ENCODE results near the gene CASP7. TPM values are rescaled to one million over a fixed set of nuclear protein-coding genes. Genes with fewer than 3 reads are reported as not detected.

The CASP7 gene
- total RNA-seq, 1 experiment from 2014 or later, result 15.0 TPM

- in situ Hi-C loops (cut with HindIII; ENCODE audit: low pct_unique_long_range_greater_than_20kb, low sequenced_read_pairs), result no loop called here
- DNase-seq (ENCODE audit: low read depth, low spot score), result no peak
These were observed 56.9 kb downstream of the CASP7 start for GRCh38 chr10:113736576-113736975.

GRCh38 chr10:113739031-113739430, 59.3 kb downstream of the CASP7 start:
- in situ Hi-C loops (cut with HindIII; ENCODE audit: low pct_unique_long_range_greater_than_20kb, low sequenced_read_pairs), result no loop called here
- peak; percentile 58 for DNase-seq (ENCODE audit: low read depth, low spot score)

- in situ Hi-C loops (cut with HindIII; ENCODE audit: low pct_unique_long_range_greater_than_20kb, low sequenced_read_pairs), result no loop called here
- peak; percentile 10 for DNase-seq (ENCODE audit: low read depth, low spot score)
These were observed 59.9 kb downstream of the CASP7 start for GRCh38 chr10:113739577-113739976.

GRCh38 chr10:113740850-113741249, 61.1 kb downstream of the CASP7 start:
- DNase-seq (ENCODE audit: low read depth, low spot score), result no peak
- in situ Hi-C loops (cut with HindIII; ENCODE audit: low pct_unique_long_range_greater_than_20kb, low sequenced_read_pairs), result no loop called here

GRCh38 chr10:113742466-113742865, 62.8 kb downstream of the CASP7 start:
- in situ Hi-C loops (cut with HindIII; ENCODE audit: low pct_unique_long_range_greater_than_20kb, low sequenced_read_pairs), result no loop called here
- DNase-seq (ENCODE audit: low read depth, low spot score), result no peak

- in situ Hi-C loops (cut with HindIII; ENCODE audit: low pct_unique_long_range_greater_than_20kb, low sequenced_read_pairs), result no loop called here
- DNase-seq (ENCODE audit: low read depth, low spot score), result no peak
These were observed 63.9 kb downstream of the CASP7 start for GRCh38 chr10:113743594-113743993.

GRCh38 chr10:113745374-113745773, 65.7 kb downstream of the CASP7 start:
- no peak for DNase-seq (ENCODE audit: low read depth, low spot score)
- in situ Hi-C loops (cut with HindIII; ENCODE audit: low pct_unique_long_range_greater_than_20kb, low sequenced_read_pairs), result no loop called here

- in situ Hi-C loops (cut with HindIII; ENCODE audit: low pct_unique_long_range_greater_than_20kb, low sequenced_read_pairs), result no loop called here
These were observed 66.7 kb downstream of the CASP7 start for GRCh38 chr10:113746217-113746957.

GRCh38 chr10:113751181-113751732, 71.5 kb downstream of the CASP7 start, which contains the start of gene PLEKHS1:
PLEKHS1 (plus strand) TSS chr10:113751682; CDS start chr10:113755278, 3,596 bp downstream.
- in situ Hi-C loops (cut with HindIII; ENCODE audit: low pct_unique_long_range_greater_than_20kb, low sequenced_read_pairs), result no loop called here
- peak; percentile 48 for DNase-seq (ENCODE audit: low read depth, low spot score)

More at GRCh38 chr10:113746217-113746957, 66.7 kb downstream of the CASP7 start:
- DNase-seq (ENCODE audit: low read depth, low spot score), result no peak

GRCh38 chr10:113752553-113752952, 72.8 kb downstream of the CASP7 start:
- in situ Hi-C loops (cut with HindIII; ENCODE audit: low pct_unique_long_range_greater_than_20kb, low sequenced_read_pairs), result no loop called here
- DNase-seq (ENCODE audit: low read depth, low spot score), result no peak

- in situ Hi-C loops (cut with HindIII; ENCODE audit: low pct_unique_long_range_greater_than_20kb, low sequenced_read_pairs), result no loop called here
- DNase-seq (ENCODE audit: low read depth, low spot score), result no peak
These were observed 73.4 kb downstream of the CASP7 start for GRCh38 chr10:113753020-113753692.

- in situ Hi-C loops (cut with HindIII; ENCODE audit: low pct_unique_long_range_greater_than_20kb, low sequenced_read_pairs), result no loop called here
- DNase-seq (ENCODE audit: low read depth, low spot score), result no peak
These were observed 74.4 kb downstream of the CASP7 start for GRCh38 chr10:113754125-113754524.

GRCh38 chr10:113754768-113755167, 75.1 kb downstream of the CASP7 start:
- no peak for DNase-seq (ENCODE audit: low read depth, low spot score)
- in situ Hi-C loops (cut with HindIII; ENCODE audit: low pct_unique_long_range_greater_than_20kb, low sequenced_read_pairs), result no loop called here

- in situ Hi-C loops (cut with HindIII; ENCODE audit: low pct_unique_long_range_greater_than_20kb, low sequenced_read_pairs), result no loop called here
- no peak for DNase-seq (ENCODE audit: low read depth, low spot score)
These were observed 77.3 kb downstream of the CASP7 start for GRCh38 chr10:113756940-113757543.

GRCh38 chr10:113762083-113762482, 82.4 kb downstream of the CASP7 start:
- DNase-seq (ENCODE audit: low read depth, low spot score), result no peak

GRCh38 chr10:113764582-113764981, 84.9 kb downstream of the CASP7 start:
- no peak for DNase-seq (ENCODE audit: low read depth, low spot score)
- in situ Hi-C loops (cut with HindIII; ENCODE audit: low pct_unique_long_range_greater_than_20kb, low sequenced_read_pairs), result no loop called here

More at GRCh38 chr10:113762083-113762482, 82.4 kb downstream of the CASP7 start:
- in situ Hi-C loops (cut with HindIII; ENCODE audit: low pct_unique_long_range_greater_than_20kb, low sequenced_read_pairs), result no loop called here

- in situ Hi-C loops (cut with HindIII; ENCODE audit: low pct_unique_long_range_greater_than_20kb, low sequenced_read_pairs), result no loop called here
- no peak for DNase-seq (ENCODE audit: low read depth, low spot score)
These were observed 86.2 kb downstream of the CASP7 start for GRCh38 chr10:113765910-113766309.

GRCh38 chr10:113767222-113767621, 87.5 kb downstream of the CASP7 start:
- in situ Hi-C loops (cut with HindIII; ENCODE audit: low pct_unique_long_range_greater_than_20kb, low sequenced_read_pairs), result no loop called here
- DNase-seq (ENCODE audit: low read depth, low spot score), result no peak

Measured in SK-MEL-5 (cell line).